GM10248 (cell line): Measurements from ENCODE around the gene P4HA2.

Experiments used
- CTCF ChIA-PET: fragments of 300-600 bp; sonication (Branson Sonifier 250); formaldehyde crosslinking; extraction: SDS; loops from one replicate; lab custom pipeline; 2021; ENCODE audit warnings: antibody characterized with exemption; lab: Yijun Ruan, JAX
- POLR2A ChIA-PET: fragments of 350-650 bp; sonication (Branson Sonifier 250); formaldehyde crosslinking; extraction: SDS; loops from one replicate; lab custom pipeline; 2020; ENCODE audit warnings: antibody characterized with exemption; lab: Yijun Ruan, JAX
- DNase-seq: peaks from one replicate; pipeline ENCODE4 v3.0.0; 2012; ENCODE audit errors: extremely low spot score
- TF ChIP-seq, protein P1 (sequence below): IDR thresholded peaks from 2 replicates; pipeline ENCODE4 v1.5.1; 2012; ENCODE audit warnings: mild to moderate bottlenecking, low read depth; ENCODE audit errors: extremely low read depth, missing control alignments, control extremely low read depth

P4HA2 gene

DNA sequence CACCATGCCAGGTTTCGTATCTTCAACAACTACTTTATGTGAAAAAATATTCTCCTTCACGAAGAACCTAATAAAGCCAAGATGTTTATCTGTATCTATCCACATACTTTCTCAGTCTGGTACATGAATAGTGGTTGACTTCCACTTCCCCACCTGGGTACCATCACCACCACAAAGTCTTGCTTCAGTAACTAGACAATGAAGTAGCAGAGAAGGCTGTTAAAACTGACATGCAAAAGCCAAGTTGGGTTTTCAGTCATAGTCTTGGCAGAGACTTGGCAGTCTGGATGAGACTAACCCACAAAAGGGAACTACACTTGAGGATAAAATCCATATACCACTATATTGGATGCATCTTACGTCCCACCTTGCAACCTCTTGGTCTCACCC, 5.0 kb downstream of the P4HA2 start:
- ChIA-PET CTCF (interaction anchor here (8.5 kb wide), 1 partner anchor 16 kb away, joined by 124 read pairs; no protein-coding TSS in a partner anchor), POLR2A (no interaction called here)
- TF ChIP-seq, protein P1, sequence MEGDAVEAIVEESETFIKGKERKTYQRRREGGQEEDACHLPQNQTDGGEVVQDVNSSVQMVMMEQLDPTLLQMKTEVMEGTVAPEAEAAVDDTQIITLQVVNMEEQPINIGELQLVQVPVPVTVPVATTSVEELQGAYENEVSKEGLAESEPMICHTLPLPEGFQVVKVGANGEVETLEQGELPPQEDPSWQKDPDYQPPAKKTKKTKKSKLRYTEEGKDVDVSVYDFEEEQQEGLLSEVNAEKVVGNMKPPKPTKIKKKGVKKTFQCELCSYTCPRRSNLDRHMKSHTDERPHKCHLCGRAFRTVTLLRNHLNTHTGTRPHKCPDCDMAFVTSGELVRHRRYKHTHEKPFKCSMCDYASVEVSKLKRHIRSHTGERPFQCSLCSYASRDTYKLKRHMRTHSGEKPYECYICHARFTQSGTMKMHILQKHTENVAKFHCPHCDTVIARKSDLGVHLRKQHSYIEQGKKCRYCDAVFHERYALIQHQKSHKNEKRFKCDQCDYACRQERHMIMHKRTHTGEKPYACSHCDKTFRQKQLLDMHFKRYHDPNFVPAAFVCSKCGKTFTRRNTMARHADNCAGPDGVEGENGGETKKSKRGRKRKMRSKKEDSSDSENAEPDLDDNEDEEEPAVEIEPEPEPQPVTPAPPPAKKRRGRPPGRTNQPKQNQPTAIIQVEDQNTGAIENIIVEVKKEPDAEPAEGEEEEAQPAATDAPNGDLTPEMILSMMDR: no peak
- DNase-seq: peak; percentile 38

DNA sequence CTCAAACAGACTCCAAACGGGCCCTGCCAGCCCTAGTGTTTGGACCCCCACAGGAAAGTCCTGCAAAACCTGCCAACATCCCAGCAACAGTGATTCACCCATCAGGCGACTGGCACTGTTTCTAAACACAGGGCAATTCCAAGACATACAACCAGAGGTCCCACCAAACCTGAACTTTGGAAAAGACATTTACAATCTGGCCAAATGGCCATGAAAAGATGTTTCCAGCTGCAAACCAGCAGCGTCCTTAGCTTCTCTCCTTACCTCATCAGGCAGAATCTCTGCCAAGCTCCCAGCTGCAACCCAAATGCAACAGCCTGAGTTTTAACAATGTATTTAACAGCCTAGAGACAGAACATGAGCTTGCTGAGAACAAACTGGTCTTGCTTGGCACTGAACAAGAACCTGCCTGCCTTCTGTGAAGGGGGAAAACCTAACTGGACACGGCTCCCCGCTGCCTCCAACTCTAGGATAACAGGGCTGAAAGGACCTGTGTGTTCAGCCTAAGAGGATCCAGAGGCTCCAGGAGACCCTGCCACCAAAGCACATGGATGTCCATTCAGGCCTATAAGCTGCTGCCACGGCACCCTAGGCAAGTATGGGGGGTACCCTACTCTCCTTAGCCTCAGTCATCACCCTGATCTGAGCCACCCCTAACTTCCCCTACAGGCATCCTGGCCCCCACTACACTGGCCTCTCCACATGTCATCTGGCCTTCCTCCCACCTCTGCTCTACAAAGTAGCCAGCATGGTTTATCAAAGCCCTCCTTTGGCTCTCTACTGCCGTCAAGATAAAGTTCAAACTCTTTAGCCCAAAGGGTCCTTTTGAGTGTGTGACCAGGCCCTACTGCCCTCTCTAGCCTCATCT, 5.6 kb downstream of the P4HA2 start:
- TF ChIP-seq, protein P1: no peak
- ChIA-PET CTCF (no interaction called here), POLR2A (no interaction called here)
- DNase-seq: no peak

DNA sequence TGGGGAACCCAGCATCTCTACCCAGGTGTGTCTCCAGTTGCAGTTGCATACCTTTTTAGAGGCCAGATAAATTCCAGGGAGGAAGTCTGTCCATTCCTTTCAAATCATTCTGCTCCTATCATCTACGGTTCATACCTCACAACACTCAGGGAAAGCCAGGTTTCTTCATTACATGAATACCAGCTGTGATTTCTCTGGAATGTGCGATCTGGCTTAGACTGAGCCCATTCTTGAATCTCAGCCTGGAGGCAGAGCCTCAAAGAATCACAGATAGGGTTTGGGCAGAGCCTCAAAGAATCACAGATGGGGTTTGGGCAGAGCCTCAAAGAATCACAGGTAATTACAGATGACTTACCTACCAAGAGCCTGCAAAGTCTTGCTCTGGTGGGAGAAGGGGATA, 7.2 kb downstream of the P4HA2 start:
- TF ChIP-seq, protein P1: no peak
- ChIA-PET POLR2A (no interaction called here), CTCF (interaction anchor here (1.4 to 1.7 kb wide), 3 partner anchors 12 to 27 kb away, joined by 3 to 5 read pairs (median 4); no protein-coding TSS in a partner anchor)
- no peak for DNase-seq

DNA sequence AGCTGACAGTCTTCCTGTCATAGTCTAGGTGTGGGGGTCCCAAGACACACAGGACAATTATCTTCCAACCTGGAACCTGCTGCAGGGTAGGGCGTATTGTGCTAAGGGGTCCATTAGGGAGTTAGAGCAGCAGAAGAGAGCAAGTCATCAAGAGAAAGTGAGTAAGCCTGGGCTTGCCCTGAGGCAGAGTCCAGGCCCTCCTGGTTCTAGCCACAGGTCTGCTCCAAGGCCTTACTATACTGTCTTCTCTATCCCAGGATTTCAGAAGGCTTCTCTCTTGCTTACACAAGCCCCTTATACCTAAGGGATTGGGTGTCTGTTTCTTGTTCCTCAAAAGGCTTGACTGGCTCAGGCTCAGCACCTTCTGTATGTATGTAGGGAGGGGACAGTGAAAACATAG, 7.7 kb downstream of the P4HA2 start:
- ChIA-PET POLR2A (no interaction called here), CTCF (interaction anchor here (1.4 to 1.7 kb wide), 3 partner anchors 11 to 28 kb away, joined by 3 to 5 read pairs (median 4); no protein-coding TSS in a partner anchor)
- TF ChIP-seq, protein P1: no peak
- no peak for DNase-seq

DNA sequence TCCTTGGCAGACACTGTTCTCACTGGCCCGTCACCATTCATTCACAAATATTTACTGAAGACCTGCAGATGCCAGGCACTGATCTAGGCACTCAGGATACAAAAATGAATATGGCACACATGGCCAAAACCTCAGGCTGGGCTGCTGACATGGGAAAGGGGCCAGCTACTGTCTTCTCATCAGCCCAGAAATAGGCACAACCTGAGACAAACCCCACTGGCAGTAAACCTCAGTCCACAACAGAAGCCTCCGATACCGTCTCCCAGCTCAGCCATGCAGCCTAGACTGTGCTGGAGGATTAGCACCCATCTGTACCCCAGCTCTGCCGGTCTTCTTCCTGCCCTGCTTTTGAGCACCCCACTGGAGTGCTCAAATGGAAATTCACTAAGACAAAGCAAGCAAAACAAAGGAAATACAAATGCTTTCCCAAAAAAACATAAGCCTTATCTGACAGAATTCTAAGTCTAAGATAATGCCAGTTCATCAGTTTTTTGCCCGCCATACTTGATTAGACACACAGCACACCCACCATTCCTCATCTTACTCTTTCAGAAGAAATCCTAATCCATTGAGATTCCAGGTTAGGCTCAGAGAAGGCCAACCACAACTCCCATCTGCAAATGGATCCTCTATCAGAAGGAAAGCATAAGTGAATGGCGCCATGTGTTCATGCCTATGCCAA, 8.2 kb downstream of the P4HA2 start:
- POLR2A ChIA-PET: no interaction called here
- TF ChIP-seq, protein P1: no peak
- no peak for DNase-seq
- CTCF ChIA-PET: interaction anchor here (0.6 to 1.7 kb wide), 4 partner anchors 11 to 924 kb away, joined by 3 to 5 read pairs (median 4); no protein-coding TSS in a partner anchor

DNA sequence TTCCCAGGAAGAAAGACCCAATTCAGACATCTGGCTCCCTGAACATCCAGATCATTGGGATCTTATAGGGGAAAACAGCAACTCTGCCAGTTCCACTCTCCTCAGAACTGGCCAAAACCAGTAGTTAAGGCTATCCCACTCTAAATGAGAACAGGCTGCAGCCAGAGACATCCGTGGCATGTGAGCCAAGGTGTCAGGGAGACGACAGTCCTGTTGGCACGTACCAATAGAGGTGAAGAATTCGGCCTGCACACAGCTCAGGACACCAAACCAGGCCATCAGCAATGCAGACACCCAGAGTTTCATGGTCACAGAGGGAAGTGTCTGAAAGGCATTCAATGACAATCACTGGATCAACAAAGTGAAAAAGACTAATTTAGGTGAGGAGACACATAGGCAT, 9.3 kb downstream of the P4HA2 start:
- ChIA-PET POLR2A (no interaction called here), CTCF (interaction anchor here (0.9 to 5.2 kb wide), 5 partner anchors 12 to 55 kb away, joined by 3 to 36 read pairs (median 6); no protein-coding TSS in a partner anchor)
- DNase-seq: no peak
- TF ChIP-seq, protein P1: no peak
